ENCODE results near the gene HSPE1.
"Not testable (repeated sequence)": the region's sequence is repeated elsewhere in the genome, so short reads cannot be mapped to it uniquely, and the experiment has no call there.

HSPE1 gene

DNA sequence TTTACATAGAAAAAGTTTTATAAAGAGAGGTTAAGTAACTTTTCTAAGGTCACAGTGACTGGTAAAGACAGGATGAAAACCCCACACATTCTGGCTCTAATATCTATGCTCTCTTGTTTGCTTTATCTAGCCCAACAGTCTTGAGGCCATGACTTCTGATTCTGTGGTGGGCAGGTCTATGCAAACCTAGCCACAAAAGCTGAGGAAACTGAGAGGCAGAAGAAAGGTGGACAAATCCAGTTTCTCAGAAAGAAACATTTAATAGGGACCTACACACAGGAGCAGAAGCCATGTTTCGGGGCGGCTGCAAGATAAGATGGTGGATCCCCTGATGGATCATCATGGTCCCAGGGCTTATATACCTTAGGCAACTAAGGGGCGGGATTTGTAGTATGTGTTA lies 22.4 kb upstream of the HSPE1 start:
- peaks cover 10% of the 10 kb centered on the region for H3K36me3 ChIP-seq (ENCODE audit: control insufficient read depth, insufficient read depth, low read length)

DNA sequence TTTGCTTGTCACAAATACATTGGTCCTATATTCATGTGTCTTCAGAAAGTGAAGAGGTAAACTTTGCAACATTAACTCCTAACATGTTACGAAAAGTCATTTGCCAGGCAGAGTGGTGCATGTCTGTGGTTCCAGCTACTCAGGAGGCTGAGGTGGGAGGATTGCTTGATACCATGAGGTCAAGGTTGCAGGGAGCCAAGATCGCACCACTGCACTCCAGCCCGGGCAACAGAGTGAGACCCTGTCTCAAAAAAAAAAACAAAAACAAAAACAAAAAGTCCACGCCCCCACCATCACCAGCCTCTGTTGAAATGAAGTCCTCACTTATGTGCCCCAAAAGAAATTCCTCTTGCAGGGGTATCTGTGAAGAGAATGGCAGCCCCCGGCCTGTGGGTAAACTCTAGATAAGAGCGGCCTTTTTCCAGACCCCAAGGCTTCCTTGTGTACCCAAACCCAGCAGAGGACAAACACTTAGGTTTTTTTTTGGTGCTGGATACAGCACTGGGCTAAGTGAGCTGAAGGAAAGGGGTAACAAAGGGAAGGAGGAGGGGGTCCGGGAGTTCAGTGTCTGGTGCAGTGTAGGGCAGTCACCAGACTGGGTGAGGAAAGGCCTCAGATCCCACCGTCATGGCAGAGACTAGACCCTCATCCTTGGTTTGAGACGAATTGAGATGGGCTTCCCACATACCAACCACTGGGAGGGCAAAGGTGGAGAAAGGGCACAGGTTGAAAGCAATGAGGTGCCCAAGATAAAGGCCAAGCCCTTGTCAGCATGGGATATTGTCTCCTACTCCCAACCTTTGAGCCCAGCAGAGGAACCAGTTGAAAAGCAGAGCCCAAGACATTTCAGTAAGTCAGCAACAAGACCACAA lies 19.8 kb upstream of the HSPE1 start:
- Histone ChIP-seq H3K9me3 (ENCODE audit: control insufficient read depth, low read length) (no peaks in the 10 kb centered on the region), H3K27me3 (ENCODE audit: control insufficient read depth, insufficient read depth, low read length) (no peaks in the 10 kb centered on the region), H3K36me3 (ENCODE audit: control insufficient read depth, insufficient read depth, low read length) (peaks cover 10% of the 10 kb centered on the region), H3K4me3 (ENCODE audit: low read length) (no peak overlapping the region), H3K4me1 (ENCODE audit: control insufficient read depth, insufficient read depth, low read length) (no peaks in the 10 kb centered on the region), H3K9ac (ENCODE audit: low read length) (no peak overlapping the region)

More for the DNA sequence above, 22.4 kb upstream of the HSPE1 start:
- Histone ChIP-seq H3K27me3 (ENCODE audit: control insufficient read depth, insufficient read depth, low read length) (no peaks in the 10 kb centered on the region), H3K4me3 (ENCODE audit: low read length) (no peak overlapping the region), H3K9me3 (ENCODE audit: control insufficient read depth, low read length) (no peaks in the 10 kb centered on the region), H3K4me1 (ENCODE audit: control insufficient read depth, insufficient read depth, low read length) (no peaks in the 10 kb centered on the region), H3K9ac (ENCODE audit: low read length) (no peak overlapping the region)

DNA sequence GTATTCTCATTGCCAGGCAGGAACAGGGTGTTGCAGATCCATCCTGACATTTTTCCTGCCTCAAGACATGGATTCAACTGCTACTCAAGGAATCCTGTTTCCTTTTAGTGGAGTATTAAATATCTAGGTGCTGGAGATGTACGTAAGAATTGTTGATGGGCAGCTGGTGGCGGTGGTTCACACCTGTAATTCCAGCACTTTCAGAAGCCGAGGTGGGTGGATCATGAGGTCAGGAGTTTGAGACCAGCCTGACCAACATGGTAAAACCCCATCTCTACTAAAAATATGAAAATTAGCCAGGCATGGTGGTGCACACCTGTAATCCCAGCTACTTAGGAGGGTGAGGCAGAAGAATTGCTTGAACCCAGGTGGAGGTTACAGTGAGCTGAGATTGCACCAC lies 15.9 kb upstream of the HSPE1 start:
- H3K36me3 ChIP-seq (ENCODE audit: control insufficient read depth, insufficient read depth, low read length); H3K9me3 ChIP-seq (ENCODE audit: control insufficient read depth, low read length); H3K9ac ChIP-seq (ENCODE audit: low read length); H3K27me3 ChIP-seq (ENCODE audit: control insufficient read depth, insufficient read depth, low read length); H3K4me1 ChIP-seq (ENCODE audit: control insufficient read depth, insufficient read depth, low read length); H3K4me3 ChIP-seq (ENCODE audit: low read length): not testable (repeated sequence)

DNA sequence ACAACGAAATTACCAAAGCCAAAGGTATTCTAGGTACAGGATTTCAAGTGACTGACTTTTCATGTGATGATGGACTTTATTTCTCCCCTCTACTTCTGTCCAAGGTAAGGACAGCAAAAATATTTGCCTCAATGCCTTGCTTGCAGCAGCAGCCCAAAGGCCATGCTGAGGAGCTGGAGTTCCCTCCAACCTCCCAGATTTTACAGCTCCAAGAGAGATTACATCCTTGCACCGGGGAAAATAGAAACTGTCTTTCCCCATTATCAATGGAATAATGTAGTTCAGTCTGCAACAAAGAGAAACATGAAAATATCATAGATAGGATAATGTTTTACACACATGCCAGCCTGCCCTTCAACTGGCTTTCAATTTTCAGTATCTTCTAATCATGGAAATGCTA lies 14.0 kb upstream of the HSPE1 start:
- Histone ChIP-seq H3K9me3 (ENCODE audit: control insufficient read depth, low read length) (no peaks in the 10 kb centered on the region), H3K4me3 (ENCODE audit: low read length) (no peak overlapping the region), H3K36me3 (ENCODE audit: control insufficient read depth, insufficient read depth, low read length) (peaks cover 7% of the 10 kb centered on the region), H3K9ac (ENCODE audit: low read length) (no peak overlapping the region), H3K27me3 (ENCODE audit: control insufficient read depth, insufficient read depth, low read length) (no peaks in the 10 kb centered on the region), H3K4me1 (ENCODE audit: control insufficient read depth, insufficient read depth, low read length) (no peaks in the 10 kb centered on the region)

DNA sequence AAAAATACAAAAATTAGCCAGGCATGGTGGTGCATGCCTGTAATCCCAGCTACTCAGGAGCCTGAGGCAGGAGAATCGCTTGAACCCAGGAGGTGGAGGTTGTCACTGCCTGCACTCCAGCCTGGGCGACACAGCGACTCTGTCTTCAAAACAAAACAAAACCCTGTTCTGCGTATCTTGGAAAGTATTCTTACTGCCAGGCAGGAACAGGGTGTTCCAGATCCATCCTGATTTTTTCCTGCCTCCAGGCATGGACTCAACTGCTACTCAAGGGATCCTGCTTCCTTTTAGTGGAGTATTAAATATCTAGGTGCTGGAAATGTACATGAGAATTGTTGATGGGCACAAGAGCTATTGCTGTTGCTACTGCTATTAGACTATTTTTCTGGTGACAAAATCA lies 12.8 kb upstream of the HSPE1 start:
- no peaks in the 10 kb centered on the region for H3K4me1 ChIP-seq (ENCODE audit: control insufficient read depth, insufficient read depth, low read length)
- no peaks in the 10 kb centered on the region for H3K9me3 ChIP-seq (ENCODE audit: control insufficient read depth, low read length)
- no peak overlapping the region for H3K4me3 ChIP-seq (ENCODE audit: low read length)
- peaks cover 7% of the 10 kb centered on the region for H3K36me3 ChIP-seq (ENCODE audit: control insufficient read depth, insufficient read depth, low read length)
- no peak overlapping the region for H3K9ac ChIP-seq (ENCODE audit: low read length)
- H3K27me3 ChIP-seq (ENCODE audit: control insufficient read depth, insufficient read depth, low read length), result no peaks in the 10 kb centered on the region

DNA sequence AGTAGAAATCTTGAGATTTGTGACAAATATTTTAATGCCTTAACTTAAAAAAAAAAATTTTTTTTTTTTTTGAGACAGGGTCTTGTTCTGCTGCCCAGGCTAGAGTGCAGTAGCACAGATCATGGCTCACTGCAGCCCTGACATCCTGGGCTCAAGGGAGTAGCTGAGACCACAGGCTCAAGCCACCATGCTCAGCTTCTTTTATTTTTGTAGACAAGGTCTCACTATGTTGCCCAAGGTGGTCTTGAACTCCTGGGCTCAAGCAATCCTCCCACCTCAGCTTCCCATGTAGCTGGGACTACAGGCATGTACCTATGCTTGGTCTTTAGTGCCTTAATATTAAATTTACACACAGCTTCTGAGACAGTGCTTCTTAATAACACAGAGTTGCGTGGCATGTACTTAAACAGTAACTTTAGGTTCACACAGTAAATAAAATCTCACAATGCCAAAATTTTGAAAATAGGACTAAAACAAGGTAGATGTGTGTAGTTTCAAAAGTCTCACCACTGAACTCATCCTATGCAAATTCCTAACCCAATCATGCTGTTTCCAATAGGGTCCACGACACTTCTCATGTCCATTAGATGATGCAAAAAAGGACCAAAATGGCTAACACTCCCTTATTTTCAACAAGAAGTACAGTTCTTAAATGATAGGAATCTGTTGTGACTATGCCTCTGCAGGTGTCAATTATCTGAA lies 4.6 kb upstream of the HSPE1 start:
- no peaks in the 10 kb centered on the region for H3K4me1 ChIP-seq (ENCODE audit: control insufficient read depth, insufficient read depth, low read length)
- H3K9me3 ChIP-seq (ENCODE audit: control insufficient read depth, low read length), result no peaks in the 10 kb centered on the region
- no peak overlapping the region for H3K4me3 ChIP-seq (ENCODE audit: low read length)
- no peak overlapping the region for H3K9ac ChIP-seq (ENCODE audit: low read length)
- H3K36me3 ChIP-seq (ENCODE audit: control insufficient read depth, insufficient read depth, low read length), result no peaks in the 10 kb centered on the region
- H3K27me3 ChIP-seq (ENCODE audit: control insufficient read depth, insufficient read depth, low read length), result no peaks in the 10 kb centered on the region

DNA sequence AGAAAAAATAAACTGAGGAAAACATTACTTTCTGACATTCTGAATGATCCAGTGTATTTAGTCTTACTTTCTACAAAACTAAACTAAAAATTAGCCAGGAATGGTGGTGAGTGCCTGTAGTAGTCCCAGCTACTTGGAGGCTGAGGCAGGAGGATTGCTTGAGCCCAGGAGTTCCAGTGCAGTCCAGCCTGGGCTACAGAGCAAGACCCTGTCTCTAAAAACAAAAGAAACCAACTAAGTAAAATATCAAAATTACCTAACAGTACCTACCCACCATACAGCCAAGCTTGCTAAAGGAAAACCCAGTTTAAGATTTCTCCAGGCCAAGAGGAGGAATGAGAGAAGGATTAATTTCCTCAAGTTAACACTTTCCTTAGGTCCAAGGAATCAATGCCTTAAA lies 3.5 kb upstream of the HSPE1 start:
- H3K9ac ChIP-seq (ENCODE audit: low read length), result no peak overlapping the region
- no peaks in the 10 kb centered on the region for H3K36me3 ChIP-seq (ENCODE audit: control insufficient read depth, insufficient read depth, low read length)
- no peaks in the 10 kb centered on the region for H3K9me3 ChIP-seq (ENCODE audit: control insufficient read depth, low read length)
- H3K4me1 ChIP-seq (ENCODE audit: control insufficient read depth, insufficient read depth, low read length), result no peaks in the 10 kb centered on the region
- no peaks in the 10 kb centered on the region for H3K27me3 ChIP-seq (ENCODE audit: control insufficient read depth, insufficient read depth, low read length)
- no peak overlapping the region for H3K4me3 ChIP-seq (ENCODE audit: low read length)

DNA sequence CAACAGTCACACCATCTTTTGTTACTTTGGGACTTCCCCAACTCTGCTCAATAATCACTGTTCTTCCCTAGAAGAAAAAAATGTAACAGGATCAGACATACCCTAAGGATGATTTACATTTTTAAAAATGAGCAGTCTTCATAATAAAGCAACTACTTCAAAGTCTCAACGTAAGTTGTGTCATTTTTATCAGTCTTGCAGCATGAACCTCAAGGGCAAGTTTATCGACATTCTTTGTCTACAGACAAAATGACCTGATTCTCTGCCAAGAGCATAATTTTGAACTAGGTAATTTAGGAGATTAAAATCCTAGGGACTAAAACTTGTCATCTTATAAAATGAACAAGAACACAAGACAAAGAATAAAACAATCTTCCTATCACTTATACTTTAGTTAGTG lies 2.9 kb upstream of the HSPE1 start:
- Histone ChIP-seq H3K4me3 (ENCODE audit: low read length) (no peak overlapping the region), H3K9ac (ENCODE audit: low read length) (no peak overlapping the region), H3K36me3 (ENCODE audit: control insufficient read depth, insufficient read depth, low read length) (no peaks in the 10 kb centered on the region), H3K27me3 (ENCODE audit: control insufficient read depth, insufficient read depth, low read length) (no peaks in the 10 kb centered on the region), H3K4me1 (ENCODE audit: control insufficient read depth, insufficient read depth, low read length) (peaks cover 5% of the 10 kb centered on the region), H3K9me3 (ENCODE audit: control insufficient read depth, low read length) (no peaks in the 10 kb centered on the region)

DNA sequence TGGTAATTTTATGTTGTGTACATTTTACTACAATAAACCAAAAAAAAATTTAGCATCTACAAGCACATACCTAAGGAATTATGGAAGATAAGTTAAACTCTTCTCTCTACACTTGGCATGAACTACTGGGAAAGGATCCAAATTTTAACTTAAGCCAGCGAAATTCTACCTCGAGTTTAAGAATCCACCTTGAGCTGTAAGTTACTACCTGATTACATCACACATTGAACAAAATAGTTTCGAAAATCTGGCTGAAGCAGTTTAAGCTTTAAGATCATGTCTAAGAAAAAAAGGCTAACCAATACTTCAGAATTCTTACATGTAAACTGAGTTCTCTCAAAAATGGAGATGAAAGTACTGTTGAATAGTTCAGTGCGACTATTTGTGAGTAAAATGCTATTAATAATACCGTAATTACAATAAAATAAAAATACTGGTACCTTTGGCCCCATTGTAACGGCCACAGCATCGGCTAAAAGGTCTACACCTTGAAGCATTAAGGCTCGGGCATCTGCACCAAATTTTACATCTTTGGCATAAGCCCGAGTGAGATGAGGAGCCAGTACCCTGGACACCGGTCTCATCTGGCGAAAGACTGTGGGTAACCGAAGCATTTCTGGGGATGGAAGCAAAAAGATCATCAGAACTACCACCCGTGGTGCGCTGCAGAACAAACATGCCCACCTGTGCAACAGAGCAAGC lies 1.8 kb upstream of the HSPE1 start:
- H3K9me3 ChIP-seq (ENCODE audit: control insufficient read depth, low read length), result no peaks in the 10 kb centered on the region
- peak overlapping the region; percentile 71 for H3K4me3 ChIP-seq (ENCODE audit: low read length)
- H3K27me3 ChIP-seq (ENCODE audit: control insufficient read depth, insufficient read depth, low read length), result no peaks in the 10 kb centered on the region
- peaks cover 9% of the 10 kb centered on the region for H3K4me1 ChIP-seq (ENCODE audit: control insufficient read depth, insufficient read depth, low read length)
- H3K36me3 ChIP-seq (ENCODE audit: control insufficient read depth, insufficient read depth, low read length), result no peaks in the 10 kb centered on the region
- H3K9ac ChIP-seq (ENCODE audit: low read length), result peak overlapping the region; percentile 69

DNA sequence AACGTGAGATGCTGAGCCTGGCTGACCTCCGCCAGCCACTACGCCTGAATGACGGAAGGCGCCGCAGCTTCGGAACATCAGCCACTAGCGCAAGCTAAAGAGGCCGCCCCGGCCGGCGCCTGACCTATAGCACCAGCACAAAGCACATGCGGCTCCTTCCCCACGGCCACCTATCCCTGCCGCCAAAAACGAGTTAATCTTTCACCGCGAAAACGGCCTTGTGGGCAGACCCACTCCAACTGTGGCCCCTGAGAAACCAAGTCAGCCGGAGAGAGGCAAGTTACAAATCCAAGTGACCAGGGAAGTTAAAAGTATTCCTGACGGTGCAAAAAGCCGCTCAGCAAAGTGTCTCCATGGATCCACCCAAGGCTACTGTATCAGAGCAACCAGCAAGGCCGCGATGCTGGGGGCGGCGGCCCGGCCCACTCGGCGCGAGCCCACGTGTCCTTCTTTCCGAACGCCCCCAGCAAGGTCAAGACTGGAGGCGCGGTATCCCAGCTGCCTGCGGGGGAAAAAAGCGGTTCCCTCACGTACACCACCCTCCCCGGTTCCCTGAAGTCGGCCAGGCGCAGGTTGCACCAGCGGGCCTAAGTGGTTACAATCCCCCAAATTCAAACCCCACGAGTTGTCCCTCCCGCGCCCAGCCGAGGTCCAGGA lies 1.1 kb upstream of the HSPE1 start:
- Histone ChIP-seq H3K27me3 (ENCODE audit: control insufficient read depth, insufficient read depth, low read length) (no peaks in the 10 kb centered on the region), H3K9ac (ENCODE audit: low read length) (peak overlapping the region; percentile 69), H3K36me3 (ENCODE audit: control insufficient read depth, insufficient read depth, low read length) (no peaks in the 10 kb centered on the region), H3K9me3 (ENCODE audit: control insufficient read depth, low read length) (no peaks in the 10 kb centered on the region), H3K4me1 (ENCODE audit: control insufficient read depth, insufficient read depth, low read length) (peaks cover 9% of the 10 kb centered on the region), H3K4me3 (ENCODE audit: low read length) (peak overlapping the region; percentile 71)

DNA sequence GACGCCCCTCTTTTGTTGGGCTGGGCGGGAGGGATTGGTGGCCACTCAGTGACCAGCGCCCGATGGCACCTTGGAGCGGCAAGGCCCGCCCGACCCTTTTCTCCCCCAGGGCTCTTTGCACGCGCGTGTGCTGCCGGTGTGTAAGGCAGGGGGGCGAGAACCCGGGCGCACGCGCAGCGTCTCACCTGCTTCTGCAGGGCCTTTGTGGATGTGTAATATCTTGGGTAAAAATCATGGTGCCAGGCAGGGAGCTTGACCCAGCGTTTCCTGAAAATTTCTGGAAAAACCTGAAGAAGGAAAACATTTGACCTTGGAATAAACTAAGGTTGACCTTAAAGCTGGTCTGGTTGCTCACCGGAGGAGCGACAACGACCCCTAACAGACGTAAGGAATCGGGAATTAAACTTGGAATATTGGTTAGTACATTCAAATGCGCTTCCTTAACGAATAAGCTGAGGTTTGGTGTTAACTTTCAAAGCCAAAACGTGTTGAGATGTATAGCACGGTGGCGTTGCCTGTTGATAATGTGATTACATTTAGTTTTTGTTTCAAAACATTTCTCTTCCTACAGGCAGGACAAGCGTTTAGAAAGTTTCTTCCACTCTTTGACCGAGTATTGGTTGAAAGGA lies 438 bp downstream of the HSPE1 start:
- Histone ChIP-seq H3K9ac (ENCODE audit: low read length) (peak overlapping the region; percentile 87), H3K9me3 (ENCODE audit: control insufficient read depth, low read length) (no peaks in the 10 kb centered on the region), H3K4me3 (ENCODE audit: low read length) (peak overlapping the region; percentile 57), H3K4me1 (ENCODE audit: control insufficient read depth, insufficient read depth, low read length) (peaks cover 9% of the 10 kb centered on the region), H3K36me3 (ENCODE audit: control insufficient read depth, insufficient read depth, low read length) (no peaks in the 10 kb centered on the region), H3K27me3 (ENCODE audit: control insufficient read depth, insufficient read depth, low read length) (no peaks in the 10 kb centered on the region)

Data from mucosa of stomach (tissue), 1 donor.